Measurements from ENCODE around the gene TMEM14C. TPM values are rescaled to one million over a fixed set of nuclear protein-coding genes. Genes with fewer than 3 reads are reported as not detected.
A peak's percentile ranks its signal among the peaks of the same experiment; 100 is the strongest.

TMEM14C gene
- total RNA-seq, 1 donor from 2014 or later, result 85.0 TPM

DNA sequence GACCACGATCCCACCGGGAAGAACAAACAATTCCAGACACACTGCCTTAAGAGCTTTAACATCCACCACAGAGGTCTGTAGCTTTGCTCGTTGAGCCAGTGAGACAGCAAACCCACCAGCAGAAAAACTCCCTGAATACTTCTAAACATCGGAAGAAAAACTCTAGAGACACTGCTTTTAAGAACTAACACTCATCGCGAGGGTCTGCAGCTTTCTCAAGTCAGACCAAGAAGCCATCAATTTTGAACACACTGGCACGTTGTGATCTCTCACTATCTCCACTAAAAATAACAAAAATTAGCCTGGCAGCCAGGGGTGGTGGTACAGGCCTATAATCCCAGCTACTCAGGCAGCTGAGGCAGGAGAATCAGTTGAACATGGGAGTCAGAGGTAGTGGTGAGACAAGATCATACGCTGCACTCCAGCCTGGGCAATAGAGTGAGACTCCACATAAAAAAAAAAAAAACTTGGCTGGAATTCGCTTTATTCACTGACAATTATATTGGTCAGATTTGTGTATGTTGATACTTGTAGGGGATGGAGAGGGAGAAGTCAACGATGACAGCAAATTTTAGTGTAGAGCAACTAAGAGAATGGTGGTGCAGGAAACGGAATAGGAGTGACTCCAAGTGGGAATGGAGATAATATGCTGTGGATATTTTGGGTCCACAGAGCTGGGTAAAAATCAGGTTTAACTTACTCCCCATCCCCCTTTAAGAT is 860 bp upstream of the TMEM14C start:
- TF ChIP-seq, protein P1, sequence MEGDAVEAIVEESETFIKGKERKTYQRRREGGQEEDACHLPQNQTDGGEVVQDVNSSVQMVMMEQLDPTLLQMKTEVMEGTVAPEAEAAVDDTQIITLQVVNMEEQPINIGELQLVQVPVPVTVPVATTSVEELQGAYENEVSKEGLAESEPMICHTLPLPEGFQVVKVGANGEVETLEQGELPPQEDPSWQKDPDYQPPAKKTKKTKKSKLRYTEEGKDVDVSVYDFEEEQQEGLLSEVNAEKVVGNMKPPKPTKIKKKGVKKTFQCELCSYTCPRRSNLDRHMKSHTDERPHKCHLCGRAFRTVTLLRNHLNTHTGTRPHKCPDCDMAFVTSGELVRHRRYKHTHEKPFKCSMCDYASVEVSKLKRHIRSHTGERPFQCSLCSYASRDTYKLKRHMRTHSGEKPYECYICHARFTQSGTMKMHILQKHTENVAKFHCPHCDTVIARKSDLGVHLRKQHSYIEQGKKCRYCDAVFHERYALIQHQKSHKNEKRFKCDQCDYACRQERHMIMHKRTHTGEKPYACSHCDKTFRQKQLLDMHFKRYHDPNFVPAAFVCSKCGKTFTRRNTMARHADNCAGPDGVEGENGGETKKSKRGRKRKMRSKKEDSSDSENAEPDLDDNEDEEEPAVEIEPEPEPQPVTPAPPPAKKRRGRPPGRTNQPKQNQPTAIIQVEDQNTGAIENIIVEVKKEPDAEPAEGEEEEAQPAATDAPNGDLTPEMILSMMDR (IDR thresholded peaks at IDR 0.05; ENCODE audit: partially characterized antibody, unreplicated experiment), result no peak
- Mint-ChIP-seq H3K36me3 (ENCODE audit: unreplicated experiment) (no peaks in the 10 kb centered on the region), H3K4me1 (ENCODE audit: low read depth, unreplicated experiment) (peaks cover 12% of the 10 kb centered on the region), H3K27ac (ENCODE audit: unreplicated experiment) (peak overlapping the region; percentile 95), H3K9me3 (ENCODE audit: unreplicated experiment) (peaks cover 7% of the 10 kb centered on the region), H3K27me3 (ENCODE audit: unreplicated experiment) (peaks cover 6% of the 10 kb centered on the region), H3K4me3 (ENCODE audit: unreplicated experiment) (peak overlapping the region; percentile 97)
- no peak for DNase-seq

DNA sequence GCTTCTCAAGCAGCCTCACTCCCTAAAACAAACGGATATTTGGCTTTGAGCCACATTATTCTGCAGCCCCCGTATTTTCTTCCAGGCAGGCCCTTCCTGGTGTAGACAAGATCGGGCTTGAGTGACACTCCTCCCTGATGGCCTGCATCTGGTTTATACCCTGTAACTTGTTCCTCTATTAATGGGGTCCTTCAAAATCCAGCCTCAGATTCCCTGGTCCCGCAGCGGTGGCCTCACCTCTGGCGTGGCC is 375 bp upstream of the TMEM14C start:
- TF ChIP-seq, protein P1 (IDR thresholded peaks at IDR 0.05; ENCODE audit: partially characterized antibody, unreplicated experiment), result no peak
- Mint-ChIP-seq H3K36me3 (ENCODE audit: unreplicated experiment) (no peaks in the 10 kb centered on the region), H3K4me1 (ENCODE audit: low read depth, unreplicated experiment) (peaks cover 12% of the 10 kb centered on the region), H3K27ac (ENCODE audit: unreplicated experiment) (peak overlapping the region; percentile 95), H3K27me3 (ENCODE audit: unreplicated experiment) (peaks cover 6% of the 10 kb centered on the region), H3K4me3 (ENCODE audit: unreplicated experiment) (peak overlapping the region; percentile 97), H3K9me3 (ENCODE audit: unreplicated experiment) (peaks cover 8% of the 10 kb centered on the region)
- DNase-seq, result no peak

DNA sequence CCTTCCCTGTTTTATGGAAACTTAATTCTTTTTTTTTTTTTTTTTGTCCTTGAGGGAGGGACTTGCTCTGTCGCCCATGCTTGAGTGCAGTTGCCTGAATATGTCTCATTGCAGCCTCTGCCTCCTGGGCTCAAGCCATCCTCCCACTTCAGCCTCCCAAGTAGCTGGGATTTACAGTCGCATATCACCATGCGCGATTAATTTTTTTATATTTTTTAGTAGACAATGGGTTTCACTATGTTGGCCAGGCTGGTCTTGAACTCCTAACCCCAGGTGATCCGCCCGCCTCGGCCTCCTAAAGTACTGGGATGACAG is 654 bp downstream of the TMEM14C start:
- Mint-ChIP-seq H3K4me1 (ENCODE audit: low read depth, unreplicated experiment) (peaks cover 12% of the 10 kb centered on the region), H3K4me3 (ENCODE audit: unreplicated experiment) (peak overlapping the region; percentile 97), H3K9me3 (ENCODE audit: unreplicated experiment) (peaks cover 8% of the 10 kb centered on the region), H3K27me3 (ENCODE audit: unreplicated experiment) (peaks cover 6% of the 10 kb centered on the region), H3K27ac (ENCODE audit: unreplicated experiment) (peak overlapping the region; percentile 95), H3K36me3 (ENCODE audit: unreplicated experiment) (peaks cover 5% of the 10 kb centered on the region)
- no peak for DNase-seq
- TF ChIP-seq, protein P1 (IDR thresholded peaks at IDR 0.05; ENCODE audit: partially characterized antibody, unreplicated experiment), result no peak

DNA sequence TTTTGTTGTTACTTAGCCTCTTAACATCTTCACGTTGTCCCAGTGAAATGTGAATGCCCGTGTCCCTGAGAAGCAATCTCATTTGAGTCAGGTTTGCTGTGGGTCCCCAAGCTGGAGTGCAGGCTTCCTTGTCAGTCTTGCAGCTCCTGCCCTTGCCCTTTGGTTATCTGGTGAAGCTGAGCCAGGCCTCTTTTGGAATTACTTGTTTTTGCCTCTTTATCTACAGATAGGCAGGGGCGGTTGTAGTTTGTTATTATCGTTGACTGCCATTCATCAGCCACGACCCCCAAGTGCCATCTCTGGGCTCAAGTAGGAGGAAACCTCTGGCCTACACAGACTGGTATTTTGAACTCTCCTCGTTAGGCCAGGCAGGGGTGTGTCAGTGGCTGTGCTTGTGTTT is 2.2 kb downstream of the TMEM14C start:
- Mint-ChIP-seq H3K27ac (ENCODE audit: unreplicated experiment) (no peak overlapping the region), H3K36me3 (ENCODE audit: unreplicated experiment) (peaks cover 5% of the 10 kb centered on the region), H3K4me1 (ENCODE audit: low read depth, unreplicated experiment) (peaks cover 12% of the 10 kb centered on the region), H3K27me3 (ENCODE audit: unreplicated experiment) (peaks cover 6% of the 10 kb centered on the region), H3K9me3 (ENCODE audit: unreplicated experiment) (peaks cover 8% of the 10 kb centered on the region), H3K4me3 (ENCODE audit: unreplicated experiment) (no peak overlapping the region)
- no peak for DNase-seq
- TF ChIP-seq, protein P1 (IDR thresholded peaks at IDR 0.05; ENCODE audit: partially characterized antibody, unreplicated experiment), result no peak

DNA sequence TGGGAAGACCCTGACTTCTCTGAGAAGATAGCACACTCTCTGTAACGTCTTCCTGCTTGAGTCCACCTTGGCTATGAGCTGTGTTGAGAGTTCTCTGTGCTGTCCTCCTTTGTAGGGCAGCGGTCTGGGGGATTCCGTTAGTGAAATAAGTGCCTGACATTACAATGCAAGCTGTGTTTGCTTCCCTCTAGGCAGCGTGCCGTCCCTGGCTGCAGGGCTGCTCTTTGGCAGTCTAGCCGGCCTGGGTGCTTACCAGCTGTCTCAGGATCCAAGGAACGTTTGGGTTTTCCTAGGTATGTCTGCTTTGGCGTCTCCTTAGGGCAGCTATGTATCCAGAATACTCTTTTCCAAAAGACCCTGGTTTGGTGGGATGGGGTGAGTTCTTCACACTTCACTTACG is 2.8 kb downstream of the TMEM14C start:
- H3K9me3 Mint-ChIP-seq (ENCODE audit: unreplicated experiment), result peaks cover 8% of the 10 kb centered on the region

More for the DNA sequence above, 2.8 kb downstream of the TMEM14C start:
- H3K27ac Mint-ChIP-seq (ENCODE audit: unreplicated experiment), result no peak overlapping the region
- H3K4me1 Mint-ChIP-seq (ENCODE audit: low read depth, unreplicated experiment), result peaks cover 12% of the 10 kb centered on the region
- TF ChIP-seq, protein P1 (IDR thresholded peaks at IDR 0.05; ENCODE audit: partially characterized antibody, unreplicated experiment), result no peak
- DNase-seq, result no peak
- no peak overlapping the region for H3K4me3 Mint-ChIP-seq (ENCODE audit: unreplicated experiment)
- peaks cover 5% of the 10 kb centered on the region for H3K36me3 Mint-ChIP-seq (ENCODE audit: unreplicated experiment)
- H3K27me3 Mint-ChIP-seq (ENCODE audit: unreplicated experiment), result peaks cover 6% of the 10 kb centered on the region
